ENCODE data around the gene PRKCE.

PRKCE gene

GRCh38 chr2:45992021-45992740, 340.7 kb downstream of the PRKCE start:
- 76 to 85% methylated on average over 9 to 11 of the region's 11 CpGs for WGBS, 2 experiments (ENCODE audit: insufficient coverage in 2 of 2)
- no peaks in the 10 kb centered on the region for H3K9me3 ChIP-seq (ENCODE audit: control insufficient read depth, low read length)
- peaks cover 6% of the 10 kb centered on the region for H3K4me1 ChIP-seq (ENCODE audit: control insufficient read depth, insufficient read depth, low read length, poor library complexity, severe bottlenecking)
- peaks cover 30% of the 10 kb centered on the region for H3K36me3 ChIP-seq (ENCODE audit: control insufficient read depth, insufficient read depth, low read length)
- H3K4me3 ChIP-seq (ENCODE audit: extremely low read depth, insufficient read depth, low read length, poor library complexity, severe bottlenecking), result no peak overlapping the region
- H3K27ac ChIP-seq (ENCODE audit: low read depth, low read length, severe bottlenecking), result peak overlapping the region; percentile 24

- Histone ChIP-seq H3K36me3 (ENCODE audit: control insufficient read depth, insufficient read depth, low read length) (peaks cover 24% of the 10 kb centered on the region), H3K4me1 (ENCODE audit: control insufficient read depth, insufficient read depth, low read length, poor library complexity, severe bottlenecking) (peaks cover 6% of the 10 kb centered on the region), H3K27ac (ENCODE audit: low read depth, low read length, severe bottlenecking) (peak overlapping the region; percentile 44), H3K4me3 (ENCODE audit: extremely low read depth, insufficient read depth, low read length, poor library complexity, severe bottlenecking) (no peak overlapping the region), H3K9me3 (ENCODE audit: control insufficient read depth, low read length) (no peaks in the 10 kb centered on the region)
- 70 to 84% methylated on average over 3 to 4 of the region's 7 CpGs for WGBS, 2 experiments (ENCODE audit: insufficient coverage in 2 of 2)
Observed at GRCh38 chr2:45992741-45993475, 341.4 kb downstream of the PRKCE start.

GRCh38 chr2:45993476-45993991, 342.1 kb downstream of the PRKCE start:
- Histone ChIP-seq H3K9me3 (ENCODE audit: control insufficient read depth, low read length) (no peaks in the 10 kb centered on the region), H3K4me1 (ENCODE audit: control insufficient read depth, insufficient read depth, low read length, poor library complexity, severe bottlenecking) (peaks cover 6% of the 10 kb centered on the region), H3K27ac (ENCODE audit: low read depth, low read length, severe bottlenecking) (peak overlapping the region; percentile 44), H3K36me3 (ENCODE audit: control insufficient read depth, insufficient read depth, low read length) (peaks cover 19% of the 10 kb centered on the region), H3K4me3 (ENCODE audit: extremely low read depth, insufficient read depth, low read length, poor library complexity, severe bottlenecking) (no peak overlapping the region)
- 88% methylated on average over 5 of the region's 6 CpGs; no CpG with 5 or more reads in 1 of the 2 experiments for WGBS, 2 experiments (ENCODE audit: insufficient coverage in 2 of 2)

GRCh38 chr2:45994060-45994459, 342.6 kb downstream of the PRKCE start:
- Histone ChIP-seq H3K4me1 (ENCODE audit: control insufficient read depth, insufficient read depth, low read length, poor library complexity, severe bottlenecking) (peaks cover 6% of the 10 kb centered on the region), H3K9me3 (ENCODE audit: control insufficient read depth, low read length) (no peaks in the 10 kb centered on the region), H3K27ac (ENCODE audit: low read depth, low read length, severe bottlenecking) (no peak overlapping the region), H3K36me3 (ENCODE audit: control insufficient read depth, insufficient read depth, low read length) (peaks cover 14% of the 10 kb centered on the region), H3K4me3 (ENCODE audit: extremely low read depth, insufficient read depth, low read length, poor library complexity, severe bottlenecking) (no peak overlapping the region)
- WGBS, 2 experiments (ENCODE audit: insufficient coverage in 2 of 2), result 100% methylated on average over 1 of the region's 3 CpGs

GRCh38 chr2:46000660-46001059, 349.2 kb downstream of the PRKCE start:
- WGBS, 2 experiments (ENCODE audit: insufficient coverage in 2 of 2), result 97 to 100% methylated on average over 2 to 4 of the region's 5 CpGs
- no peak overlapping the region for H3K4me3 ChIP-seq (ENCODE audit: extremely low read depth, insufficient read depth, low read length, poor library complexity, severe bottlenecking)

GRCh38 chr2:46001290-46001689, 349.8 kb downstream of the PRKCE start:
- Histone ChIP-seq H3K9me3 (ENCODE audit: control insufficient read depth, low read length) (no peaks in the 10 kb centered on the region), H3K4me1 (ENCODE audit: control insufficient read depth, insufficient read depth, low read length, poor library complexity, severe bottlenecking) (peaks cover 4% of the 10 kb centered on the region), H3K27ac (ENCODE audit: low read depth, low read length, severe bottlenecking) (no peak overlapping the region), H3K4me3 (ENCODE audit: extremely low read depth, insufficient read depth, low read length, poor library complexity, severe bottlenecking) (no peak overlapping the region), H3K36me3 (ENCODE audit: control insufficient read depth, insufficient read depth, low read length) (peaks cover 46% of the 10 kb centered on the region)
- 94 to 98% methylated on average over 6 to 7 of the region's 7 CpGs for WGBS, 2 experiments (ENCODE audit: insufficient coverage in 2 of 2)

More at GRCh38 chr2:46000660-46001059, 349.2 kb downstream of the PRKCE start:
- peaks cover 40% of the 10 kb centered on the region for H3K36me3 ChIP-seq (ENCODE audit: control insufficient read depth, insufficient read depth, low read length)
- H3K9me3 ChIP-seq (ENCODE audit: control insufficient read depth, low read length), result no peaks in the 10 kb centered on the region
- H3K4me1 ChIP-seq (ENCODE audit: control insufficient read depth, insufficient read depth, low read length, poor library complexity, severe bottlenecking), result peaks cover 4% of the 10 kb centered on the region
- no peak overlapping the region for H3K27ac ChIP-seq (ENCODE audit: low read depth, low read length, severe bottlenecking)

GRCh38 chr2:46001741-46002506, 350.4 kb downstream of the PRKCE start:
- H3K4me3 ChIP-seq (ENCODE audit: extremely low read depth, insufficient read depth, low read length, poor library complexity, severe bottlenecking), result no peak overlapping the region
- peaks cover 4% of the 10 kb centered on the region for H3K4me1 ChIP-seq (ENCODE audit: control insufficient read depth, insufficient read depth, low read length, poor library complexity, severe bottlenecking)
- 95 to 98% methylated on average over 4 to 5 of the region's 8 CpGs for WGBS, 2 experiments (ENCODE audit: insufficient coverage in 2 of 2)
- H3K9me3 ChIP-seq (ENCODE audit: control insufficient read depth, low read length), result no peaks in the 10 kb centered on the region
- peaks cover 52% of the 10 kb centered on the region for H3K36me3 ChIP-seq (ENCODE audit: control insufficient read depth, insufficient read depth, low read length)
- H3K27ac ChIP-seq (ENCODE audit: low read depth, low read length, severe bottlenecking), result no peak overlapping the region

GRCh38 chr2:46002507-46002883, 351.0 kb downstream of the PRKCE start:
- no peak overlapping the region for H3K27ac ChIP-seq (ENCODE audit: low read depth, low read length, severe bottlenecking)
- H3K4me1 ChIP-seq (ENCODE audit: control insufficient read depth, insufficient read depth, low read length, poor library complexity, severe bottlenecking), result peaks cover 4% of the 10 kb centered on the region
- 100% methylated on average over 1 of the region's 1 CpG; no CpG with 5 or more reads in 1 of the 2 experiments for WGBS, 2 experiments (ENCODE audit: insufficient coverage in 2 of 2)
- H3K4me3 ChIP-seq (ENCODE audit: extremely low read depth, insufficient read depth, low read length, poor library complexity, severe bottlenecking), result no peak overlapping the region
- H3K36me3 ChIP-seq (ENCODE audit: control insufficient read depth, insufficient read depth, low read length), result peaks cover 58% of the 10 kb centered on the region
- no peaks in the 10 kb centered on the region for H3K9me3 ChIP-seq (ENCODE audit: control insufficient read depth, low read length)

GRCh38 chr2:46002947-46003346, 351.5 kb downstream of the PRKCE start:
- WGBS, 2 experiments (ENCODE audit: insufficient coverage in 2 of 2), result 78 to 95% methylated on average over 2 of the region's 2 CpGs
- Histone ChIP-seq H3K27ac (ENCODE audit: low read depth, low read length, severe bottlenecking) (no peak overlapping the region), H3K9me3 (ENCODE audit: control insufficient read depth, low read length) (no peaks in the 10 kb centered on the region), H3K4me3 (ENCODE audit: extremely low read depth, insufficient read depth, low read length, poor library complexity, severe bottlenecking) (no peak overlapping the region), H3K36me3 (ENCODE audit: control insufficient read depth, insufficient read depth, low read length) (peaks cover 63% of the 10 kb centered on the region), H3K4me1 (ENCODE audit: control insufficient read depth, insufficient read depth, low read length, poor library complexity, severe bottlenecking) (peaks cover 4% of the 10 kb centered on the region)

GRCh38 chr2:46003903-46004473, 352.5 kb downstream of the PRKCE start:
- no peak overlapping the region for H3K27ac ChIP-seq (ENCODE audit: low read depth, low read length, severe bottlenecking)
- H3K9me3 ChIP-seq (ENCODE audit: control insufficient read depth, low read length), result no peaks in the 10 kb centered on the region
- H3K36me3 ChIP-seq (ENCODE audit: control insufficient read depth, insufficient read depth, low read length), result peaks cover 72% of the 10 kb centered on the region
- H3K4me1 ChIP-seq (ENCODE audit: control insufficient read depth, insufficient read depth, low read length, poor library complexity, severe bottlenecking), result peaks cover 10% of the 10 kb centered on the region
- 91 to 97% methylated on average over 7 to 8 of the region's 9 CpGs for WGBS, 2 experiments (ENCODE audit: insufficient coverage in 2 of 2)
- H3K4me3 ChIP-seq (ENCODE audit: extremely low read depth, insufficient read depth, low read length, poor library complexity, severe bottlenecking), result no peak overlapping the region
